HEK293 (cell line): ENCODE measurements around the gene ATMIN.

Experiments
- CTCF ChIP-seq: fragments of 450-650 bp; formaldehyde crosslinking; IDR thresholded peaks from 2 replicates; pipeline ENCODE4 v1.5.1; 2016; ENCODE audit warnings: missing biosample characterization, missing genetic modification characterization
- GFI1B ChIP-seq: fragments of 450-650 bp; formaldehyde crosslinking; IDR thresholded peaks from 2 replicates; pipeline ENCODE4 v1.5.1; 2016; ENCODE audit warnings: missing biosample characterization, missing genetic modification characterization
- KLF7 ChIP-seq: fragments of 450-650 bp; formaldehyde crosslinking; IDR thresholded peaks from 2 replicates; pipeline ENCODE4 v1.5.1; 2016; ENCODE audit warnings: missing biosample characterization, missing genetic modification characterization, borderline replicate concordance
- KLF9 ChIP-seq: fragments of 450-650 bp; formaldehyde crosslinking; IDR thresholded peaks from 2 replicates; pipeline ENCODE4 v1.5.1; 2016; ENCODE audit warnings: missing biosample characterization, missing genetic modification characterization, low read depth
- PRDM4 ChIP-seq: fragments of 450-650 bp; formaldehyde crosslinking; IDR thresholded peaks from 2 replicates; pipeline ENCODE4 v1.5.1; 2017; ENCODE audit warnings: missing biosample characterization, missing genetic modification characterization
- YY1 ChIP-seq: fragments of 450-650 bp; formaldehyde crosslinking; IDR thresholded peaks from 2 replicates; pipeline ENCODE4 v1.5.1; 2018; ENCODE audit warnings: missing biosample characterization, missing genetic modification characterization
- ZNF138 ChIP-seq: fragments of 450-650 bp; formaldehyde crosslinking; IDR thresholded peaks from 2 replicates; pipeline ENCODE4 v1.5.1; 2016; ENCODE audit warnings: missing biosample characterization, missing genetic modification characterization, borderline replicate concordance
- ZNF23 ChIP-seq: fragments of 450-650 bp; formaldehyde crosslinking; IDR thresholded peaks from 2 replicates; pipeline ENCODE4 v1.5.1; 2016; ENCODE audit warnings: missing biosample characterization, missing genetic modification characterization, borderline replicate concordance
- ZNF777 ChIP-seq: fragments of 450-650 bp; formaldehyde crosslinking; IDR thresholded peaks from 2 replicates; pipeline ENCODE4 v1.5.1; 2017; ENCODE audit warnings: missing biosample characterization, missing genetic modification characterization, borderline replicate concordance

- TF ChIP-seq YY1, result no peak
- TF ChIP-seq KLF9 (tag by site-specific recombination), result no peak
- TF ChIP-seq KLF7 (tag by site-specific recombination), result no peak
- no peak for TF ChIP-seq ZNF777 (tag by site-specific recombination)
- no peak for TF ChIP-seq PRDM4 (tag by site-specific recombination)
- TF ChIP-seq CTCF (tag by site-specific recombination), result no peak
- no peak for TF ChIP-seq ZNF138 (tag by site-specific recombination)
- no peak for TF ChIP-seq ZNF23 (tag by site-specific recombination)
- TF ChIP-seq GFI1B (tag by site-specific recombination), result no peak
Measured at GRCh38 chr16:81070979-81071378, 35.3 kb downstream of the ATMIN start.
